GM19372 (cell line): ENCODE measurements around the gene ZNF782.
"Not testable (repeated sequence)": the region's sequence is repeated elsewhere in the genome, so short reads cannot be mapped to it uniquely, and the experiment has no call there.

ENCODE experiments used
- ATAC-seq: cut with Tn5 transposase; IDR thresholded peaks from one replicate; pipeline ENCODE4 v1.9.1; 2021; ENCODE audit warnings: mild to moderate bottlenecking, low read depth, moderate library complexity; ENCODE audit not compliant: unreplicated experiment

Gene ZNF782

DNA sequence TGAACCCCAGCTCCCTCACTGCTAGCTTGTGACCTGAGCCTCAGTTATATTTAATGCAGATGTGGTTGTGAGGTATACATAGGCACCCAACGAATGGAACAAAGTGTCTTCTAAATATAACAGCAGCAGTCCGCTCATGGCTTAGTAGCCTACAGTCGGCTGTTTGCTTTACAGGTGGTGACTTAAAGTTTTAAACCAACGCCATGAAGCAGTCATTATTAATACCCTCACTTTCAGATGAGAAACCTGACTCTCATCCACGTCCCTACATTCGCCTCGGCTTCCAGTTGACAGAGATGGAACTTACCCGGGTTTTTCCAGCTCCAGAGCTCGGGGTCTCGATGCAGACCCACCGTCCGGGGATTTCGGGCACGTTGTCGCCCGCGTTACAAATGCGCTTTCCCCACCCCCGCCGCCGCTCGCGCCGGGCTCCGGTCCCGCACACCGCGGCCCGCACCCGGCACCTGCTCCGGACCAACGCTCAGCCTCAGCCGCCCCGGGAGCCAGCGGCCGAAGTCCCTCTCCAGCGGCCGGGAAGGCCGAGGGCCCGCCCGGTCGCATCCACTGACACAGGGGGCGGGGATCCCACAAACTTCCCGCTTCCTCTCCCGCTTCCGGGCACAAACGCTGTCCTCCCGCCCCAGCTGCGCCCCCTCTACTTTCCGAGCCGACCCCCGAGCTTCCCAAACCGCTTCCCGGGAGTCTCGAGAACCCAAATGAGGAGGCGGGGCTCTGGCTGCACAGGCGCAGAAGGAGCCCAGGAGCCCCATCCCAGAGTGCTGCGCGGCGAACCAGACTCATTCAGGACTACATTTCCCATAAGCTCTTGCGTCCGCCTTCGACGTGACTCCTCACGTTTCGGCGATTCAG, at the start of gene ZNF782:
TSS of gene ZNF782 (minus strand) at position 734 of the 870 bp plus-strand sequence. CDS start 2,553 bp downstream, outside the sequence.
- peak; percentile 78 for ATAC-seq

DNA sequence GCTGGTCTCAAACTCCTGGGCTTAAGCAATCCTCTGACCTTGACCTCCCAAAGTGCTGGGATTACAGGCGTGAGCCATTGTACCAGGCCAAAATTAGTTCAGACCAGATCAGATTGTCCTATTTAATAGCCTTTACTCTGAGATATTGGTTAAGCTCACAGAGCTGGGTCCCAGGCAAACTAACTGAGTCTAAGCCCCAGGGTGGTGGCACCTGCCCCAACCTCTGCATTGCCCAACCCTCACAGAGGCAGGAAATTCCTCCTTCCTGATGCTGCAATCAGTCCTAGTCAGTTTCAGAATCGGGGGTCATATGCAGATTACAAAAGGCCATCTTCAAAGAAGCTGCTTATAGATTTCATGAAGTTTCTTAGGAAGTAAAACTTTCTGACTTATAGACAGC, 45.7 kb upstream of the ZNF782 start:
- not testable (repeated sequence) for ATAC-seq

DNA sequence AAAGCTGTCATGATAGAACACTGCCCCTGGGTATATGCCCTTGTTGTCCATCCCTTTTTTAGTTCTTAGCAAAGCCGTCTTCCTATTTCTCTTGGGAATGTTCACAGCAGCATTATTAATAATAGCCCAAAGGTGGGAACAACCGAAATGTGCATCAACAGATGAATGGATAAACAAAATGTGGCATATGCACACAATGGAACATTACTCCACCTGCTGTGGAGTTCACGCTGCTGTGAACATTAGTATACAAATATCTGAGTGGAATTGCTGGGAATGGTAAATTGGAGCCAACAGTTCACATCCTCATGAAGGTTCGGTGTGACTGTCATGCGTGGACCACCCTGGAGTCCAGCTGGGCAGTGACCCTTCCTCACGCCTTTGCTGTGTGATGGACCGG, 37.8 kb upstream of the ZNF782 start:
- ATAC-seq: no peak

DNA sequence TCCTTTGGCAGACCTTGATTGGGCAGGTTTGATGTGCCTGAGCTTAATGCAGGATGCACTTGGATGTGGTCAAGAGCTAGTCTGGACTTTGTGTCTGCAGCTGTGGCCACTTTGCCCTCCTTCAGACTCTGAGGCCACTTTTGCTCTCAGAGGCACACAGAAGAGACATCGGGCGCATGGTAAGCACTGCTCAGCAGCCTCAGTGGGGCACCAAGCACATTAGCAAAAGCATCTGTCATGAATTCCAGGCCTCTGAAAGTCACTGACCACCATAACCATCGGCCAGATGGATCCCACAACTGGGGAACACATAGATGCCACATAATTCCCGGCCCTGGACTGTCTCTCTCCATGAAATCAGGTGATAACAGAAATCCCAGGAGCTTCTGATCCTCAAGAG, 34.3 kb upstream of the ZNF782 start:
- no peak for ATAC-seq

DNA sequence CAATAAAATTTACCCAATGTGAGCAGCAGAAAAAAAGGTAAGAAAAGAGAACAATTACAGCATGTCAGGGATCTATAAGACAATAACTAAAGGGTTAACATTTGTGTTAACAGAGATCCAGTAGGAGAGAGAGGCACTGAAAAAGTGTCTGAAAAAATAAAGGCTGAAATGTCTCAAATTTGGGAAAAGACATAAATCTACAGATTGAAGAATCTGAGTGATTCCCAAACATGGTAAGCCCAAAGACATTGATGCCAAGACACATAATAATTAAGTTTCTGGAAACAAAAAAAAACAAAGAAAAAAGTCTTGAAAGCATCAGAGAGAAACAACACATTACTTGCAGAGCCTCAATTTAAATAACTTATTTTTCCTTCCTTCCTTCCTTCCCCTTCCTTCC, 31.1 kb upstream of the ZNF782 start:
- no peak for ATAC-seq

DNA sequence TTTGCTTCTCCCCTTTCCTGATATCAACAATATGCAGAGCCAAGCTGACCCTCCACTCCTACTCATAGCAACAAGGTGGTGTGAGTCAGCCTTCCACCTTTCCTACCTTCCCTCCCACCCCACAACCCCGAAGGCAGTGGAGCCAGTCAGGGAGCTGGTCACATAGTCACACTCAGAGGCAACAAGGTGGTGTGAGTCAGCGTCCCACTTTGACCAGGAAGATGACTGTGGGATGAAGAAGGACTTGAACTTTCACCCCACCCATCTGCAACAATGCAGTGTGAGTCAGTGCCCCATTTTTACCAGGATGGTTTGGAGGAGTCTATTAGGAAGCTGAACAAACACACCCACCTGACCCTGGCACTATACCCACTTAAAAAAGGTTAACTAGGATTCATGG, 30.1 kb upstream of the ZNF782 start:
- no peak for ATAC-seq

DNA sequence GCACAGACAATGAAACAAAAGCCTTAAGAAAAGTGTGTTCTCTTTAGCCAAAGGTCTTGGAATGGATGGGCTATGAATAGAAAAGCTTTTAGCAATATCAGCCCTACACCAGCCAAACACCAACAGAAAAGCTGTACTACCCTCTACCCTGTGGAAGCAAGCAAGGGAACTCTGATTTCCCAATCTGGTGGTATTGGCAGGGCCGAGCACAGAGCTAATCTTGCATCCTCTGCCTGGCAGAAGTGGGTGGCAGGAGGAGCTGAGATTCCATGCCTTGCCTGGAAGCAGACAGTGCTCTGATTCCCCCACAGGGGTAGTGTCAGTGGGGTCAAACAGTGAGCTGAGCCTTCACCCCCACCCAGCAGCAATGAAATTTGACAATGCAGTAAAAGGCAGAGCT, 29.6 kb upstream of the ZNF782 start:
- no peak for ATAC-seq

DNA sequence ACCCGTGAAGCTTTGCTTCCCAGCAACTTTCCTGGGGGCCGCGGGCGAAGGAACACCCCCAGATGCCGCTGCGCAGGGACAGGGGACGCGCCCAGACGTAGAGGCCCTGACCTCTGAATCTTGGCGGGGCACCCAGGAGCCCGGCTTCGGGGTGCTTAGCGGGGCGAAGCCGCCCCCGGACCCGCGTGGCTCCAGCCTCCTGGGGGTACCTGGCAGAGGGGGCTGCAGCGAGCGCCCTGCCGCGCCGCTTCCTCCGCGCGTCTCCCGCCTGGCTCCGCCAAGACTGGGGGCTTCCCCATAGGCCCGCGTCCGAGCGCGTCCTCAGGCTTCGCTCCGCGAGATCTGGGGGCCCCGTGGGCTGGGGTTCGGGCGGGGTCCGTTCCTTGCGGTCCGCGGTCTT, 23.0 kb upstream of the ZNF782 start:
- no peak for ATAC-seq

DNA sequence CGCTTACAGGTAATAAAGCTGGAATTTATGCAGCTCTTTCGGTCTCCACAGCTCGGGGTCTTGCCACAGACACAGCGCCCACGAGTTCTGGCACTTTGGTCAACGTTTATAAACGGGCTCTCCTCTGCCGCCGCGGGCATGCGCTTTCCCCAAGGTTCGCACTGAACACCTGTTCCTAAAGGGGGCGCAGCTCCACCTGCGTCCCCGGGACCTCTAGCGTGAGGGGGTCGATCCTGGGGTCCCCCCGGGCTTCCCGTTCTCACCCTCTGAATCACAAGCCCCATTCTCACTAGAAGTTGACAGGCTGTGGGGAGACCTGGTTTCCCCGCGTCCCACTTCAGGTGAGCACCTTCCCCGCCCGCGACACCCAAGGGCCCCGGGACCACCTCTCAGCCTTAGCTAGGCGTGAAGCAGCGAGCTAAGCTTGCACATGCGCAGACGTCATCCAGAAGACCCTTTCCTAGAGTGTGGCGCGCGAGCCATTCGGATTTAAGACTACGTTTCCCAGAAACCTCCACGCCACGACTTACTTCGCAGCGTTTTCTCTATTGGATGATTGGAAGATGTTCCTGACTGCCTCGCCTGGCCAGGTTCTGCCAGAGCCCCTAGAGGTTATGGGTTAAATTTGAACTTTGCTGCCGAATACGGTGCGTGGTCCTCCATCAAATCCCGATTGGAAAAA, 21.3 kb upstream of the ZNF782 start:
- peak; percentile 55 for ATAC-seq

DNA sequence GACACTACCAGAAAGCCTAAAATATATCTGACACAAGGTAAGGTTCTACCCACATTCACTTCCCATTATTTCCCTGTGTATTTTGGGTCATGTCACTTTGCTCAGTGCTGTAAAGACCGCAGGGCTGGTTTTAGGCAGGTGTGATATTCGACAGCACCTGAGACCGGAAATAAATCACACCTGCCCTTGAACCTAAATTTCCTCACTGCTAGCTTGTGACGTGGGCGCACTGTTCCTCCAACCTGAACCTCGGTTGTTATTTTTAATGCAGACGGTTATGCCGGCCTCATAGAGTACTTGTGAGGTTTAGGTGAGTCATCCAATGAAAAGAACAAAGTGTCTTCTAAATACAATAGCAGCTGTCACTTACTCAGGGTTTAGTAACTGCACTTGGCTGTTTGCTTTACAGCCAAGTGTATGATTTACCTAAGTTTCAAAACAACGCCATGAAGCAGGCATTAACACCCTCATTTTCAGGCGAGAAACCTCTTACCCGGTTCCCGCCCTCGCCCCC, 20.7 kb upstream of the ZNF782 start:
- peak; percentile 54 for ATAC-seq

DNA sequence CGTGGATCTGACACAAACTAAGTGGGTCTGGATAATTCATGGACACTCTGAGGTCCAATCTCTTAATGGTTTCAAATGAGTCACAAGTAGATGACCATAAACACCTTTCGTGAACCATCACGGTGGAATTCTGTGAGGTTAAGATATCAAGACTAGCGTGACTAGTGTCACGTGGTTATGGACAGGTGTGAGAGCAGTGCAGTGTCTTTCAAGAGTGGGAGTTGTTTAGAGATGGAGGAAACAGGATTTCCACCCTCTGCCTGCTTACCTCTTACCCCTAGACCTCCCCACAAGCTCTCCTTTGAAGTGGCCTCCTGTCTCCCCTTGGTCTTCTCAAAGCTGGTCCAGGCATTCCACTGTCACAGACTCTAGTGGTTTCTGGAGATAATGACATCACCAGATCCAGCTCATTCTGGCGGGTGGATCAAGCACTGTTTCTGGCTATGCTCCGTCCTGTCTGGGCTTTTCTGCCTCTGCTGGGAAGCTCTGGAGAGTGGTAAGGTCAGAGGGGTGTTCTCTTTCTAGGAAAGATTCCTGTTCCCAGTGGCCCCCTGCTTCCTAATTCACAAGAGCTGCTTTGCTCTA, 20.0 kb upstream of the ZNF782 start:
- no peak for ATAC-seq

DNA sequence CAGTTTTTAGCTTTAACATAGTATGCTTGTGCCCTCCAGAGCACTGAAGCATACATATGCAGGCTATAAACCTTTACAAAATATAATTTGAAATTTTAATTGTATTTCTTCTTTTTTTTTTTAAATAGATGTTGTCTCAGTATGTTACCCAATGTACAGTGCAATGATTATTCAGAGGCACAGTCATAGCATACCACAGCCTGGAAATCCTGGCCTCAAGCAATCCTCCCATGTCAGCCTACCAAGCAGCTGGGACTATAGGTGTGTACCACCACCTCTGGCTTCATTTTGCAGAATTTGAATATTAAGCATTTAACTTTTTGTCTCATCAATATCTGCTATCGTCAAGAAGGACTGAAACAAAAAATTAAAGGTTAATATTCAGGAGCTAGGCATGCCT, 16.9 kb upstream of the ZNF782 start:
- no peak for ATAC-seq

DNA sequence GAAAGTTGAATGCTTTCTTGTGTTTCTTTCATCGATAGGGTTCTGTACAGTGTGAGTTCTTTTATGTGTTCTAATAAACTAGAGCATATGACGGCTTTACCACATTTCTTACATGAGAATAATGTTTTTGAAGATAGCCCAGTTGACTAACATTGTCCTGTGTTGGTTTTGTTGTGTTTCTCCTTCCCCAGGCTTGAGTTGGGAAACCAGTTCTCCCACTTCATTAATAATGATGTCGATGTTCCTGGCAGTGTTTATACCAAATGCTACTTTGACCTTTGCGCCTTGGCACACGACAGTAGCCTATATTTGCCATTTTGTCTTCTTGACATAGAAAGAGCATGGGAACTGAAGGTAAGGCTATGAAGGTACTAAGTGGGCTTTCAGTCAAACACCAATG, 14.4 kb upstream of the ZNF782 start:
- no peak for ATAC-seq

DNA sequence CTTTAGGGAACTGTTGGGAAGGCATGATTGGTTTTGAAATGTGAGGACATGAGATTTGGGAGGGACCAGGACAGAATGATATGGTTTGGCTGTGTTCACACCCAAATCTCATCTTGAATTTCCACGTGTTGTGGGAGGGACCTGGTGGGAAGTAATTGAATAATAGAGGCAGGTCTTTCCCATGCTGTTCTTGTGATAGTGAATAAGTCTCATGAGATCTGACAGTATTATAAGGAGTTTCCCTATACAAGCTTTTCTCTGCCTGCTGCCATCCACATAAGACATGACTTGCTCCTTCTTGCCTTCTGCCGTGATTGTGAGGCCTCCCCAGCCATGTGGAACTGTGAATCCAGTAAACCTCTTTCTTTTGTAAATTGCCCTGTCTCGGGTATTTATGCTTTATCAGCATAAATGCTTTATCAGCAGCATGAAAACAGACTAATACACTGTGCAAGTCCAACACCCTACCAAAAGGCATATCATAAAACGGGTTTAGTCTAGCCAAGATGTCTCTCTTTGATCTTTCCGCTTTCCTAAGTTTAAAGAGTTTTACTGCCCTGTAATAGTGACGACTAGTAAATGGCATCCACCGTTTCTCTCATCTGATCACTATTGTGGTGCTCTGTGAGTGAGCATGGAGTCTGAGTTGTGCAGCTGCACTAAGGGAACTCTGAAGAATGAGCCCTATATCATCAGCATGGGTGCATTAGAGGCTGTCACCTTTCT, 12.9 kb upstream of the ZNF782 start:
- ATAC-seq: no peak

DNA sequence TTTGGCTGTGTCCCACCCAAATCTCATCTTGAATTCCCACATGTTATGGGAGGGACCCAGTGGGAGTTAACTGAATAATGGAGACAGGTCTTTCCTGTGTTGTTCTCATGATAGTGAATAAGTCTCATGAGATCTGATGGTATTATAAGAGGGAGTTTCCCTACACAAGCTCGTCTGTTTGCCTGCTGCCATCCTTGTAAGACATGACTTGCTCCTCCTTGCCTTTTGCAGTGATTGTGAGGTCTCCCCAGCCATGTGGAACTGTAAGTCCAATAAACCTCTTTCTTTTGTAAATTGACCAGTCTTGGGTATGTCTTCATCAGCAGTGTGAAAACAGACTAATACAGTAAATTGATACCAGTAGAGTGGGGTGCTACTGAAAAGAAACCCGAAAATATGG, 10.9 kb upstream of the ZNF782 start:
- ATAC-seq: not testable (repeated sequence)

DNA sequence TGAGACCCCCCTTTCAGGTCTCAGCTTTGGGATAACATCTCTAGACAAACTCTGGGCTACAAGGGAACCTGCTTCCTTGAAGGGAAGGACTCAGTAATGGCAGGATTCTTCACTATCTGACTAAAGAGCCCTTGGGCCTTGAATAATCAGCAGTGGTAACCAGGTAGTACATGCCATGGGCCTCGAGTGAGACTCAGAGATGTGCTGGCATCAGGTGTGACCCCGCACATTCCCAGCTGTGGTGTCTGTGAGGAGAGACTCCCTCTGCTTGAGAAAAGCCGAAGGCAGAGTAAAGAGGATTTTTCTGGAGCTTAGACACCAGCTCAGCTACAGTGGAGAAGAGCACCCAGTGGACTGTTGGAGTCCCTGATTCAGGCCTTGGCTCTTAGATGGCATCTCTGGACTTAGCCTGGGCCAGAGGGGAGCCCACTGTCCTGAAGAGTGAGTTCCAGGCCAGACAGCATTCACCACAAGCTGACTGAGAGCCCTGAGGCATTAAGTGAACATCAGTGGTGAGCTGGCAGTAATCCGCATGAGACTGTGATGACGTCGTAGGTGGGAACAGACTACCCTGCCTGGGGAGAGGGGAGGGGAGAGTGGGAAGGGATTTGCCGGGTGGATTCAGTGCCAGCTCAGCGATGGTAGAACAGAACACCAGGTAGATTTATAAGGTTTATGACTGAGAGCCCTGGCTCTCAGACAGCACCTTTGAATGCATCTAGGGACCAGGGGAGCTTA, 5.3 kb upstream of the ZNF782 start:
- no peak for ATAC-seq

DNA sequence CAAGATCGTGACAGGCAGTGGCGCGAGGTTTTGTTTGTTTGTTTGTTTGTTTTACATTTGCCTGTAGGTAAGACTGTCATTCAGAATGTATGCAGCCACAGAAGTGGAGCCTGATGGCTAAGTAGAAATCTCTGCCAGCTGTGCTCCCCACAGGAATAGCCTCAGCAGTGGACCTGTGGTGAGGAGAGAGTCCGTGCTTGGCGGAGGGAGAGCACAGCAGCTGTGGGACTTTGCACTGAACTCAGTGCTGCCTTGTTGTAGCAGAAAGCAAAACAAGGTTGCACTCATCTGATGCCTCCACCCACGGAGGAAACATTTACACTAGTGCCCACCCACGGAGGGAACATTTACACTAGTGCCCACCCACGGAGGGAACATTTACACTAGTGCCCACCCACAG, 4.4 kb upstream of the ZNF782 start:
- ATAC-seq: no peak

DNA sequence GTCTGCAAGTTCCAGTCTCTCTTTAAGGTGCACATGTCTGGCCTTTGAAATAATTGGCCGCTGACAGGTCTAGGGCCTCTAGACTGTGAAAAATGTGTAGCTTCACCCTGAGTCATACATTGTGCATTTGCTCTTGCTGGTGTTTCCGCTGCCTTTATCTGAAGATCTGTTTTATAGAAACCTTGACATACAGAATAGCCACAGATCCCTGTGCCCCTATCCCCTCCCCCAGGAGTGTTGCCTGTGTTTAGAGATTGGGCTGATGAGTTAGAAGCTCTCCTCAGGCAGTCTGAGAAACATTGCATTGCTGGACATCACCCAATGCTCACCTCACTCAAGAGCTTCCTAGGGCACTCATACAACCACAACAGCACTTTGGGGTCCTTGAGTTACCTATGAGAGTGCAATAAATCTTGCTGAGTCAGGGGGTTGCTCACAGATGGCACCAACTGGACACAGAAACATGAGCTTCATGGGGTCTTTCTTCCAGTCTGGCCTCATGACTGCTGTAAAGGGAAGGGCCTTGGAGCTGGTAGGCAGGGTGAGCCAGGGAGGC, 3.8 kb upstream of the ZNF782 start:
- no peak for ATAC-seq

DNA sequence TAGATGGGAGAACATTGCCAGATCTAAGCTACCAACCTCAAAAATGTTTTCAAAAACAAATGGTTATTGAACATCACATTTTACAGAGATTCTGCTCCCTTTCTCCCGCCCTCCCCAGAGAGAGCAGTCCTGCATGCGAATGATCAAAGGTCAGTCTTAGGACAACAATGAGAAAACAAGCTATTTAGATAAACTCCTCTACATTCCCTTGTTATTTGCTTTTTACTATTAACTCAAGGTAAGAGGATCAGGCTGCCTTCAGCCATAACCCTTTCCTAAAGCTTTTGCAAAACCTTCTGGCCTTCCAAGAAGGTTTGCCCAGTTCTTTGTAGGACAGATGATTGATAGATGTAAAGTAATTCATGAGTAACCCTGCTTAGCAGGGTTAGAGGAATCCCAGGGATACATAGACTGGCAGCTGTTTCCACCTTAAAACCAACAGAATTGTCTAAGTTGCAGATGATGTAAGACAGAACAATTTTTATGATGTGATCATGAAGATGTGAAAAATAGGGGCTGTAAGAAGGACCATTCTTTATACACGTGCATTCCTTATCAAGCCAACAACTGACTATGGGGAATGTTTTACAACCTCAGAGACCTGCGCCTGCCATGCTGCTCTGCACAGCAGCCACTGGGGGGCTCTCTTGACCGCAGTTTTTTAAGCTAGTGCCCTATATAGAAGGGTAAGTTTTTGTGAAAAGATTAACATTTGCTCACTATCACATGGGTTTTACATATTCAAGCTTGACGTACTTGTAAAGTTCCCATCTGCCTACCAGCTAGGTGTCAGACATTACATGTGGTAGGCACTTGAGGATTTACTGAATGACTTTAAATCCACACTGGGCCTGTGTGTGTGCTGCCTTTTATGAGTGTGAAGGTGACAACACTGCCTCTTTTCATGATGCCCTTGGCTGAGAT, 2.3 kb upstream of the ZNF782 start:
- ATAC-seq: peak; percentile 55
